WTC11 (cell line): ENCODE results near the gene PTPN21. TPM values are rescaled to one million over a fixed set of nuclear protein-coding genes. Genes with fewer than 3 reads are reported as not detected.

ENCODE experiments used
- ATAC-seq: fragments of 200-7000 bp; cut with Tn5 transposase; 2 replicates; pipeline ENCODE4 v1.10.0; 2021; ENCODE audit warnings: mild to moderate bottlenecking, moderate library complexity
- CTCF ChIA-PET: fragments of 300-600 bp; sonication (Branson Sonifier 250); formaldehyde crosslinking; loops from one replicate; lab custom pipeline; 2021; ENCODE audit warnings: antibody characterized with exemption; lab: Charles Lee
- POLR2A ChIA-PET: fragments of 350-600 bp; sonication (Branson Sonifier 250); formaldehyde crosslinking; loops from one replicate; lab custom pipeline; 2021; ENCODE audit warnings: antibody characterized with exemption; lab: Charles Lee
- DNase-seq: peaks from one replicate; pipeline ENCODE4 v3.0.0; 2021; ENCODE audit warnings: low spot score
- H3K27ac Mint-ChIP-seq: 2 replicates; pipeline ENCODE4 v1.8.0; 2021; ENCODE audit warnings: mixed read lengths
- H3K27me3 Mint-ChIP-seq: 2 replicates; pipeline ENCODE4 v1.8.0; 2021; ENCODE audit warnings: low read depth, mild to moderate bottlenecking, moderate library complexity, mixed read lengths
- H3K36me3 Mint-ChIP-seq: 2 replicates; pipeline ENCODE4 v1.8.0; 2021; ENCODE audit warnings: mixed read lengths
- H3K4me1 Mint-ChIP-seq: 2 replicates; pipeline ENCODE4 v1.8.0; 2022; ENCODE audit warnings: mixed read lengths
- H3K4me3 Mint-ChIP-seq: 2 replicates; pipeline ENCODE4 v1.8.0; 2021; ENCODE audit warnings: mild to moderate bottlenecking, moderate library complexity, mixed read lengths
- H3K9me3 Mint-ChIP-seq: 2 replicates; pipeline ENCODE4 v1.8.0; 2021; ENCODE audit warnings: mixed read lengths
- ATF2 ChIP-seq: sonication (generic); formaldehyde crosslinking; IDR thresholded peaks from 2 replicates; pipeline ENCODE4 v1.8.1; 2022; ENCODE audit warnings: low read depth, missing genetic modification reagents, borderline replicate concordance
- CBFB ChIP-seq: sonication (generic); formaldehyde crosslinking; IDR thresholded peaks from 2 replicates; pipeline ENCODE4 v1.8.1; 2022; ENCODE audit warnings: mild to moderate bottlenecking, low read depth, missing genetic modification reagents
- CREB1 ChIP-seq: sonication (generic); formaldehyde crosslinking; IDR thresholded peaks from 2 replicates; pipeline ENCODE4 v1.8.0; 2023; ENCODE audit warnings: mild to moderate bottlenecking, missing genetic modification reagents
- ESRRA ChIP-seq: sonication (generic); formaldehyde crosslinking; IDR thresholded peaks from 2 replicates; pipeline ENCODE4 v1.8.1; 2022; ENCODE audit warnings: mild to moderate bottlenecking, missing genetic modification reagents, borderline replicate concordance
- GABPB1 ChIP-seq: sonication (generic); formaldehyde crosslinking; IDR thresholded peaks from 2 replicates; pipeline ENCODE4 v1.8.1; 2023; ENCODE audit warnings: mild to moderate bottlenecking, missing genetic modification reagents
- GTF2I ChIP-seq: fragments of 250-450 bp; sonication (Bioruptor Pico); conservative IDR thresholded peaks from 2 replicates; pipeline ENCODE4 v1.4.0; 2021; ENCODE audit warnings: mild to moderate bottlenecking
- HMGA2 ChIP-seq: fragments of 250-450 bp; sonication (Bioruptor Pico); IDR thresholded peaks from 2 replicates; pipeline ENCODE4 v1.4.0; 2021; ENCODE audit warnings: mild to moderate bottlenecking, moderate library complexity
- IRF2 ChIP-seq: sonication (generic); formaldehyde crosslinking; IDR thresholded peaks from 2 replicates; pipeline ENCODE4 v1.8.0; 2022; ENCODE audit warnings: low read depth, missing genetic modification reagents, borderline replicate concordance
- MAX ChIP-seq: sonication (generic); formaldehyde crosslinking; IDR thresholded peaks from 2 replicates; pipeline ENCODE4 v1.8.0; 2022; ENCODE audit warnings: mild to moderate bottlenecking, missing genetic modification reagents
- NR1H2 ChIP-seq: sonication (generic); formaldehyde crosslinking; IDR thresholded peaks from 2 replicates; pipeline ENCODE4 v1.9.0; 2021; ENCODE audit warnings: mild to moderate bottlenecking, moderate library complexity, missing genetic modification reagents
- NR3C1 ChIP-seq: sonication (generic); formaldehyde crosslinking; conservative IDR thresholded peaks from 2 replicates; pipeline ENCODE4 v1.8.1; 2023; ENCODE audit warnings: low read depth, mild to moderate bottlenecking, missing genetic modification reagents
- PREB ChIP-seq: sonication (generic); formaldehyde crosslinking; IDR thresholded peaks from 2 replicates; pipeline ENCODE4 v1.8.1; 2022; ENCODE audit warnings: mild to moderate bottlenecking, missing genetic modification reagents, moderate library complexity, borderline replicate concordance
- RELA ChIP-seq: sonication (generic); formaldehyde crosslinking; IDR thresholded peaks from 2 replicates; pipeline ENCODE4 v1.8.1; 2022; ENCODE audit warnings: missing genetic modification reagents, mild to moderate bottlenecking, borderline replicate concordance
- RORB ChIP-seq: fragments of 250-450 bp; sonication (Bioruptor Pico); IDR thresholded peaks from 2 replicates; pipeline ENCODE4 v1.9.0; 2021; ENCODE audit warnings: mild to moderate bottlenecking
- SMAD3 ChIP-seq: sonication (generic); formaldehyde crosslinking; IDR thresholded peaks from 2 replicates; pipeline ENCODE4 v1.8.0; 2022; ENCODE audit warnings: missing genetic modification reagents, mild to moderate bottlenecking, borderline replicate concordance
- SMAD4 ChIP-seq: sonication (generic); formaldehyde crosslinking; IDR thresholded peaks from 2 replicates; pipeline ENCODE4 v1.8.0; 2022; ENCODE audit warnings: mild to moderate bottlenecking, missing genetic modification reagents
- STAT6 ChIP-seq: sonication (generic); formaldehyde crosslinking; conservative IDR thresholded peaks from 2 replicates; pipeline ENCODE4 v1.8.1; 2023; ENCODE audit warnings: mild to moderate bottlenecking, low read depth, missing genetic modification reagents, moderate library complexity
- TCF7 ChIP-seq: sonication (generic); formaldehyde crosslinking; IDR thresholded peaks from 2 replicates; pipeline ENCODE4 v1.8.0; 2022; ENCODE audit warnings: mild to moderate bottlenecking, low read depth, missing genetic modification reagents, moderate library complexity
- TEAD4 ChIP-seq: sonication (generic); formaldehyde crosslinking; IDR thresholded peaks from 2 replicates; pipeline ENCODE4 v1.8.0; 2022; ENCODE audit warnings: mild to moderate bottlenecking, missing genetic modification reagents
- USF2 ChIP-seq: sonication (generic); formaldehyde crosslinking; IDR thresholded peaks from 2 replicates; pipeline ENCODE4 v1.8.1; 2023; ENCODE audit warnings: mild to moderate bottlenecking, missing genetic modification reagents, moderate library complexity
- ZNF219 ChIP-seq: sonication (generic); formaldehyde crosslinking; IDR thresholded peaks from 2 replicates; pipeline ENCODE4 v1.8.0; 2023; ENCODE audit warnings: missing genetic modification reagents, mild to moderate bottlenecking, borderline replicate concordance
- ZNF281 ChIP-seq: sonication (generic); formaldehyde crosslinking; IDR thresholded peaks from 2 replicates; pipeline ENCODE4 v1.8.0; 2023; ENCODE audit warnings: mild to moderate bottlenecking, missing genetic modification reagents
- ZNF396 ChIP-seq: fragments of 250-450 bp; sonication (Bioruptor Pico); IDR thresholded peaks from 2 replicates; pipeline ENCODE4 v1.8.0; 2021; ENCODE audit warnings: mild to moderate bottlenecking, moderate library complexity, borderline replicate concordance
- ZNF423 ChIP-seq: fragments of 250-450 bp; sonication (Bioruptor Pico); IDR thresholded peaks from 2 replicates; pipeline ENCODE4 v2.1.2; 2022; ENCODE audit warnings: mild to moderate bottlenecking, moderate library complexity
- total RNA-seq: library from RNA; stranded (reverse); gene quantifications from 3 replicates; pipeline ENCODE4 v1.2.3, GENCODE V29; 2021

The PTPN21 gene
- total RNA-seq, 1 experiment from 2014 or later, result 7.5 TPM

- H3K27me3 Mint-ChIP-seq, result no peaks in the 10 kb centered on the region; the same call in 1 of the 2 replicates
- TF ChIP-seq TCF7 (no peak), STAT6 (CRISPR knock-in tag) (no peak), GABPB1 (CRISPR knock-in tag) (no peak), GTF2I (CRISPR knock-in tag) (0 out of 2 replicates have a peak, but pooled peaks have one; percentile 30), ZNF281 (CRISPR knock-in tag) (no peak; the same call in 1 of the 2 replicates), ZNF219 (CRISPR knock-in tag) (no peak), ESRRA (CRISPR knock-in tag) (no peak), NR1H2 (CRISPR knock-in tag) (no peak), RELA (CRISPR knock-in tag) (no peak)
- no peaks in the 10 kb centered on the region for H3K9me3 Mint-ChIP-seq
- DNase-seq (no peak), ATAC-seq (peak; percentile 3; the same call in 1 of the 2 replicates)
- H3K4me3 Mint-ChIP-seq, result peak overlapping the region; percentile 93
- H3K4me1 Mint-ChIP-seq, result peaks cover 17% of the 10 kb centered on the region
- peak overlapping the region; percentile 93 for H3K27ac Mint-ChIP-seq
- ChIA-PET CTCF (no interaction called here), POLR2A (no interaction called here)
- 0 out of 2 replicates have a peak, but pooled peaks cover 3% of the 10 kb centered on the region for H3K36me3 Mint-ChIP-seq
These were observed 7.7 kb upstream of the PTPN21 start for GRCh38 chr14:88562532-88562830.

- H3K4me1 Mint-ChIP-seq, result peaks cover 29% of the 10 kb centered on the region
- no peak overlapping the region for H3K4me3 Mint-ChIP-seq
- 0 out of 2 replicates have a peak, but pooled peaks cover 3% of the 10 kb centered on the region for H3K36me3 Mint-ChIP-seq
- ChIA-PET CTCF (interaction anchor here (0.6 to 1.4 kb wide), 3 partner anchors 68 to 371 kb away, joined by 3 to 13 read pairs (median 4); no protein-coding TSS in a partner anchor), POLR2A (no interaction called here)
- no peaks in the 10 kb centered on the region for H3K9me3 Mint-ChIP-seq
- ATAC-seq (no peak), DNase-seq (no peak)
- TF ChIP-seq CREB1 (CRISPR knock-in tag) (no peak), CBFB (CRISPR knock-in tag) (no peak), NR3C1 (CRISPR knock-in tag) (no peak), ATF2 (CRISPR knock-in tag) (no peak), RORB (CRISPR knock-in tag) (no peak), MAX (no peak), USF2 (CRISPR knock-in tag) (no peak), PREB (no peak), IRF2 (CRISPR knock-in tag) (no peak), ZNF396 (CRISPR knock-in tag) (no peak), ZNF423 (CRISPR knock-in tag) (no peak), HMGA2 (CRISPR knock-in tag) (no peak), TEAD4 (CRISPR knock-in tag) (no peak), SMAD3 (CRISPR knock-in tag) (no peak), SMAD4 (CRISPR knock-in tag) (no peak)
- H3K27me3 Mint-ChIP-seq, result no peaks in the 10 kb centered on the region; the same call in 1 of the 2 replicates
- H3K27ac Mint-ChIP-seq, result no peak overlapping the region
These were observed 5.0 kb upstream of the PTPN21 start for GRCh38 chr14:88559852-88560251.
